ENCODE data around the gene KRTAP4-7.

GRCh38 chr17:41126412-41126811 lies 42.5 kb downstream of the KRTAP4-7 start:
- no peak for TF ChIP-seq CTCF (IDR thresholded peaks at IDR 0.05)
- no peak for TF ChIP-seq POLR2AphosphoS5 (IDR thresholded peaks at IDR 0.05)
- no peak for TF ChIP-seq POLR2A (IDR thresholded peaks at IDR 0.05)
